ENCODE measurements around the gene ANKRD23.

- no peak for TF ChIP-seq CTCF (IDR thresholded peaks at IDR 0.05; ENCODE audit: low read length)
- TF ChIP-seq EZH2phosphoT487 (IDR thresholded peaks at IDR 0.05; ENCODE audit: low read length), result no peak
Measured at GRCh38 chr2:96819128-96819875, 24.5 kb downstream of the ANKRD23 start.
